HCT116 (cell line): ENCODE data around the gene FOXN3. TPM values are rescaled to one million over a fixed set of nuclear protein-coding genes. Genes with fewer than 3 reads are reported as not detected.

ENCODE experiments used
- ATAC-seq: fragments of 200-7000 bp; cut with Tn5 transposase; 2 replicates; pipeline ENCODE4 v1.9.1; 2020; ENCODE audit warnings: mild to moderate bottlenecking, moderate library complexity
- BruUV-seq: library from RNA; stranded (reverse); fragments of 400-500 nt; replicated peaks from 2 replicates; lab custom pipeline; 2021; lab: Mats Ljungman, UMichigan
- CTCF ChIA-PET: fragments of 300-600 bp; sonication (Branson Sonifier 250); formaldehyde crosslinking; loops from one replicate; lab custom pipeline; 2021; ENCODE audit warnings: antibody characterized with exemption; lab: Charles Lee
- POLR2A ChIA-PET: fragments of 300-600, 350-600 bp; sonication (Branson Sonifier 250); formaldehyde crosslinking; loops from one replicate; lab custom pipeline; 2021; ENCODE audit warnings: antibody characterized with exemption; lab: Charles Lee
- RAD21 ChIA-PET, 2 experiments: fragments of 300-600 bp; sonication (Branson Sonifier 250); formaldehyde crosslinking; loops; one replicate each; lab custom pipeline; 2023; ENCODE audit warnings: low total read pairs in 2 of 2; ENCODE audit not compliant: uncharacterized antibody in 2 of 2, unreplicated experiment in 2 of 2, low non-redundant PET in 1 of 2; lab: Charles Lee
- DNase-seq: peaks from one replicate; pipeline ENCODE4 v3.0.0-alpha.2; 2010; ENCODE audit warnings: low read depth, low spot score
- H2AFZ ChIP-seq: fragments of 200-600 bp; shearing (Covaris generic), sonication (generic); 2 replicates; pipeline ENCODE4 v1.6.1; 2017; ENCODE audit warnings: low read depth, mixed run types, mixed read lengths, antibody characterized with exemption, low read length; ENCODE audit not compliant: poor library complexity, severe bottlenecking
- H3K27ac ChIP-seq: 2 replicates; pipeline ENCODE4 v1.5.1; 2012; ENCODE audit warnings: low read depth, low read length
- H3K27me3 ChIP-seq: fragments of 200-600 bp; sonication (generic); 2 replicates; pipeline ENCODE4 v1.6.1; 2016; ENCODE audit warnings: mixed run types, low read length, mixed read lengths; ENCODE audit not compliant: insufficient read depth
- H3K36me3 ChIP-seq, 2 experiments: fragments of 200-500 bp in 1 of 2; fragments of 200-600 bp in 1 of 2; sonication (Bioruptor generic) in 1 of 2; sonication (generic) in 1 of 2; 2 replicates each; pipeline versions ENCODE4 v1.5.1 to v1.6.1; 2014 to 2016; ENCODE audit warnings: low read length in 2 of 2, inconsistent platforms in 1 of 2, mixed read lengths in 1 of 2, mixed run types in 1 of 2; ENCODE audit not compliant: insufficient read depth in 2 of 2, control insufficient read depth in 1 of 2
- H3K4me1 ChIP-seq, 2 experiments: fragments of 200-600 bp in 1 of 2; sonication (generic) in 1 of 2; 2 replicates each; pipeline versions ENCODE4 v1.5.1 to v1.6.1; 2012 to 2017; ENCODE audit warnings: low read length in 2 of 2, inconsistent platforms in 1 of 2, mild to moderate bottlenecking in 1 of 2, mixed read lengths in 1 of 2, mixed run types in 1 of 2, moderate library complexity in 1 of 2; ENCODE audit not compliant: insufficient read depth in 2 of 2, control insufficient read depth in 1 of 2
- H3K4me2 ChIP-seq: fragments of 200-600 bp; sonication (generic); 2 replicates; pipeline ENCODE4 v1.6.1; 2017; ENCODE audit warnings: mixed run types, low read length, mixed read lengths
- H3K4me3 ChIP-seq, 2 experiments: fragments of 200-600 bp in 1 of 2; sonication (generic) in 1 of 2; replicated peaks in 1 of 2; 2 replicates each; pipeline ENCODE4 v1.5.1; 2011 to 2016; ENCODE audit warnings: low read length in 2 of 2, control low read depth in 1 of 2, low read depth in 1 of 2, mild to moderate bottlenecking in 1 of 2, mixed read lengths in 1 of 2, mixed run types in 1 of 2
- H3K79me2 ChIP-seq: fragments of 200-600 bp; sonication (generic); 2 replicates; pipeline ENCODE4 v1.6.1; 2017; ENCODE audit warnings: mild to moderate bottlenecking, mixed run types, low read length, moderate library complexity, mixed read lengths; ENCODE audit not compliant: insufficient read depth
- H3K9ac ChIP-seq: fragments of 200-600 bp; sonication (generic); 2 replicates; pipeline ENCODE4 v1.6.1; 2016; ENCODE audit warnings: low read length, mixed read lengths
- H3K9me2 ChIP-seq: fragments of 200-600 bp; sonication (generic), shearing (Covaris generic); 2 replicates; pipeline ENCODE4 v1.6.1; 2017; ENCODE audit warnings: mixed run types, mild to moderate bottlenecking, moderate library complexity; ENCODE audit not compliant: insufficient read depth
- H3K9me3 ChIP-seq, 2 experiments: fragments of 200-500 bp in 1 of 2; fragments of 200-600 bp in 1 of 2; sonication (Bioruptor generic) in 1 of 2; sonication (generic) in 1 of 2; 2 replicates each; pipeline ENCODE4 v1.6.1; 2014 to 2017; ENCODE audit warnings: low read length in 2 of 2, mixed read lengths in 2 of 2, inconsistent platforms in 1 of 2, low read depth in 1 of 2, mild to moderate bottlenecking in 1 of 2, mixed run types in 1 of 2, moderate library complexity in 1 of 2; ENCODE audit not compliant: control insufficient read depth in 1 of 2, insufficient read depth in 1 of 2
- H4K20me1 ChIP-seq: fragments of 200-600 bp; sonication (generic), shearing (Covaris generic); 2 replicates; pipeline ENCODE4 v1.6.1; 2017; ENCODE audit warnings: mixed run types, mild to moderate bottlenecking, moderate library complexity; ENCODE audit not compliant: insufficient read depth
- CBX3 ChIP-seq: IDR thresholded peaks from 2 replicates; pipeline ENCODE4 v1.6.1; 2012; ENCODE audit warnings: low read depth
- CEBPB ChIP-seq: IDR thresholded peaks from 2 replicates; pipeline ENCODE4 v1.6.1; 2012; ENCODE audit warnings: low read depth
- EZH2 ChIP-seq: fragments of 200-600 bp; sonication (generic); IDR thresholded peaks from 2 replicates; pipeline ENCODE4 v1.6.1; 2017; ENCODE audit warnings: antibody characterized with exemption, mixed run types
- EZH2phosphoT487 ChIP-seq: fragments of 200-600 bp; IDR thresholded peaks from 2 replicates; pipeline ENCODE4 v1.6.1; 2018; ENCODE audit warnings: antibody characterized with exemption, borderline replicate concordance
- FOSL1 ChIP-seq: IDR thresholded peaks from 2 replicates; pipeline ENCODE4 v1.6.1; 2012; ENCODE audit warnings: low read depth
- POLR2AphosphoS5 ChIP-seq: IDR thresholded peaks from 2 replicates; pipeline ENCODE4 v1.6.1; 2011; ENCODE audit warnings: mild to moderate bottlenecking, low read depth, low read length, moderate library complexity
- RAD21 ChIP-seq: IDR thresholded peaks from 2 replicates; pipeline ENCODE4 v1.6.1; 2012; ENCODE audit warnings: low read depth, mild to moderate bottlenecking
- SIN3A ChIP-seq: IDR thresholded peaks from 2 replicates; pipeline ENCODE4 v1.6.1; 2012; ENCODE audit warnings: low read depth
- SP1 ChIP-seq: IDR thresholded peaks from 2 replicates; pipeline ENCODE4 v1.6.1; 2012; ENCODE audit warnings: low read depth
- SRF ChIP-seq: IDR thresholded peaks from 2 replicates; pipeline ENCODE4 v1.6.1; 2012; ENCODE audit warnings: low read depth
- YY1 ChIP-seq: IDR thresholded peaks from 2 replicates; pipeline ENCODE4 v1.6.1; 2011; ENCODE audit warnings: low read length, low read depth, moderate library complexity, mild to moderate bottlenecking; ENCODE audit not compliant: insufficient replicate concordance; ENCODE audit errors: extremely low read depth
- ZFX ChIP-seq: fragments of 450-650 bp; IDR thresholded peaks from 2 replicates; pipeline ENCODE4 v1.6.1; 2017
- ZNF274 ChIP-seq: fragments of 200-500 bp; sonication (Bioruptor generic); IDR thresholded peaks from 2 replicates; pipeline ENCODE4 v1.6.1; 2014; ENCODE audit warnings: mild to moderate bottlenecking, low read depth, low read length, inconsistent platforms
- intact Hi-C: fragments of 100-400 bp; cut with micrococcal nuclease; formaldehyde crosslinking; loops from 2 replicates; pipeline ENCODE4 v1.10.0; 2022
- total RNA-seq: library from RNA; stranded (reverse); gene quantifications from one replicate; pipeline ENCODE4 v1.2.1, GENCODE V29; 2021; ENCODE audit not compliant: unreplicated experiment
- TF ChIP-seq, protein P1 (sequence below), 3 experiments: fragments of 200-600 bp in 1 of 3; sonication (generic) in 1 of 3; IDR thresholded peaks in 2 of 3; conservative IDR thresholded peaks in 1 of 3; 2 replicates each; pipeline ENCODE4 v1.5.1; 2012 to 2017; ENCODE audit warnings: low read depth in 2 of 3, low read length in 2 of 3, antibody characterized with exemption in 1 of 3, borderline replicate concordance in 1 of 3, control low read depth in 1 of 3, mild to moderate bottlenecking in 1 of 3, mixed read lengths in 1 of 3, mixed run types in 1 of 3, moderate library complexity in 1 of 3; ENCODE audit not compliant: insufficient read depth in 1 of 3
- TF ChIP-seq, protein P2 (sequence below): IDR thresholded peaks from 2 replicates; pipeline ENCODE4 v1.6.1; 2012; ENCODE audit warnings: low read depth
- TF ChIP-seq, protein P3 (sequence below): IDR thresholded peaks from 2 replicates; pipeline ENCODE4 v1.6.1; 2012

FOXN3 gene
- total RNA-seq, 1 experiment from 2014 or later, result 20.0 TPM

DNA sequence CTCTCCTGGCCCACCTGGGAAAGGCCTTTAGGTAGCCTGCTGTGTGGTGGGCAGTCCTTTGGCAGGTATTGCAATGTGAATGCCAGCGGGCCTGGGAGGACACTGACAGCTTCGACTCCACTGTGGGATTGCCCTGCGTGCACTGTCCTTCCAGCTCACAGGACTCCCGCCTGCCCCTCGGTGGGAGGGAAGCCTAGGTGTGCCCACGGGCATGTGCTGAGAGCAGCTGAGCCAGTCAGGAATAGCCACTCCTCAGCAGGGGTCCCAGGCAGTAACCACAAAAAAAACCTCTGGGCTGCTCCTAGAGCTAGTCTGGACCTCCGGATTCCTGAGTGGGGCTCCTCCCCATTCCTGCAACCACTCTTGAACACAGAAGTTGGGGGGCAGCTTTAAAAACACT lies 278.2 kb downstream of the FOXN3 start:
- ATAC-seq, result no peak
- Histone ChIP-seq H3K9ac (no peak overlapping the region), H3K36me3 (no peaks in the 10 kb centered on the region), H2AFZ (no peak overlapping the region), H3K4me3 (no peak overlapping the region), H3K9me2 (no peaks in the 10 kb centered on the region), H3K4me1 (peaks cover 18 to 28% of the 10 kb centered on the region in 2 experiments; a peak in 3 of 4 replicates), H3K9me3 (no peaks in the 10 kb centered on the region), H3K27ac (no peak overlapping the region), H3K27me3 (peaks cover 4% of the 10 kb centered on the region; the same call in 1 of the 2 replicates), H3K4me2 (no peak overlapping the region), H3K79me2 (no peaks in the 10 kb centered on the region), H4K20me1 (no peaks in the 10 kb centered on the region)
- RAD21 ChIA-PET, result no interaction called here
- intact Hi-C loops, result no loop called here
- CTCF ChIA-PET, result no interaction called here
- BruUV-seq, result no TSS peak
- POLR2A ChIA-PET, result no interaction called here
- TF ChIP-seq CBX3 (no peak), EZH2 (no peak), POLR2AphosphoS5 (no peak), ZFX (no peak), YY1 (no peak), CEBPB (no peak), SIN3A (no peak), SRF (no peak), FOSL1 (no peak), RAD21 (no peak), ZNF274 (no peak), EZH2phosphoT487 (no peak), SP1 (no peak)
- TF ChIP-seq, protein P1, sequence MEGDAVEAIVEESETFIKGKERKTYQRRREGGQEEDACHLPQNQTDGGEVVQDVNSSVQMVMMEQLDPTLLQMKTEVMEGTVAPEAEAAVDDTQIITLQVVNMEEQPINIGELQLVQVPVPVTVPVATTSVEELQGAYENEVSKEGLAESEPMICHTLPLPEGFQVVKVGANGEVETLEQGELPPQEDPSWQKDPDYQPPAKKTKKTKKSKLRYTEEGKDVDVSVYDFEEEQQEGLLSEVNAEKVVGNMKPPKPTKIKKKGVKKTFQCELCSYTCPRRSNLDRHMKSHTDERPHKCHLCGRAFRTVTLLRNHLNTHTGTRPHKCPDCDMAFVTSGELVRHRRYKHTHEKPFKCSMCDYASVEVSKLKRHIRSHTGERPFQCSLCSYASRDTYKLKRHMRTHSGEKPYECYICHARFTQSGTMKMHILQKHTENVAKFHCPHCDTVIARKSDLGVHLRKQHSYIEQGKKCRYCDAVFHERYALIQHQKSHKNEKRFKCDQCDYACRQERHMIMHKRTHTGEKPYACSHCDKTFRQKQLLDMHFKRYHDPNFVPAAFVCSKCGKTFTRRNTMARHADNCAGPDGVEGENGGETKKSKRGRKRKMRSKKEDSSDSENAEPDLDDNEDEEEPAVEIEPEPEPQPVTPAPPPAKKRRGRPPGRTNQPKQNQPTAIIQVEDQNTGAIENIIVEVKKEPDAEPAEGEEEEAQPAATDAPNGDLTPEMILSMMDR (IDR thresholded peaks at IDR 0.05 in 2 of 3, conservative IDR thresholded peaks at IDR 0.05 in 1 of 3; ENCODE audit: borderline replicate concordance in 1 of 3, insufficient read depth in 1 of 3, low read depth in 2 of 3, low read length in 2 of 3), result no peak
- TF ChIP-seq, protein P2, sequence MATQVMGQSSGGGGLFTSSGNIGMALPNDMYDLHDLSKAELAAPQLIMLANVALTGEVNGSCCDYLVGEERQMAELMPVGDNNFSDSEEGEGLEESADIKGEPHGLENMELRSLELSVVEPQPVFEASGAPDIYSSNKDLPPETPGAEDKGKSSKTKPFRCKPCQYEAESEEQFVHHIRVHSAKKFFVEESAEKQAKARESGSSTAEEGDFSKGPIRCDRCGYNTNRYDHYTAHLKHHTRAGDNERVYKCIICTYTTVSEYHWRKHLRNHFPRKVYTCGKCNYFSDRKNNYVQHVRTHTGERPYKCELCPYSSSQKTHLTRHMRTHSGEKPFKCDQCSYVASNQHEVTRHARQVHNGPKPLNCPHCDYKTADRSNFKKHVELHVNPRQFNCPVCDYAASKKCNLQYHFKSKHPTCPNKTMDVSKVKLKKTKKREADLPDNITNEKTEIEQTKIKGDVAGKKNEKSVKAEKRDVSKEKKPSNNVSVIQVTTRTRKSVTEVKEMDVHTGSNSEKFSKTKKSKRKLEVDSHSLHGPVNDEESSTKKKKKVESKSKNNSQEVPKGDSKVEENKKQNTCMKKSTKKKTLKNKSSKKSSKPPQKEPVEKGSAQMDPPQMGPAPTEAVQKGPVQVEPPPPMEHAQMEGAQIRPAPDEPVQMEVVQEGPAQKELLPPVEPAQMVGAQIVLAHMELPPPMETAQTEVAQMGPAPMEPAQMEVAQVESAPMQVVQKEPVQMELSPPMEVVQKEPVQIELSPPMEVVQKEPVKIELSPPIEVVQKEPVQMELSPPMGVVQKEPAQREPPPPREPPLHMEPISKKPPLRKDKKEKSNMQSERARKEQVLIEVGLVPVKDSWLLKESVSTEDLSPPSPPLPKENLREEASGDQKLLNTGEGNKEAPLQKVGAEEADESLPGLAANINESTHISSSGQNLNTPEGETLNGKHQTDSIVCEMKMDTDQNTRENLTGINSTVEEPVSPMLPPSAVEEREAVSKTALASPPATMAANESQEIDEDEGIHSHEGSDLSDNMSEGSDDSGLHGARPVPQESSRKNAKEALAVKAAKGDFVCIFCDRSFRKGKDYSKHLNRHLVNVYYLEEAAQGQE, result no peak
- TF ChIP-seq, protein P3, sequence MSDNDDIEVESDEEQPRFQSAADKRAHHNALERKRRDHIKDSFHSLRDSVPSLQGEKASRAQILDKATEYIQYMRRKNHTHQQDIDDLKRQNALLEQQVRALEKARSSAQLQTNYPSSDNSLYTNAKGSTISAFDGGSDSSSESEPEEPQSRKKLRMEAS, result no peak
- DNase-seq, result no peak
